Measurements from ENCODE around the gene HSPB9. TPM values are rescaled to one million over a fixed set of nuclear protein-coding genes. Genes with fewer than 3 reads are reported as not detected.

The HSPB9 gene
- polyA plus RNA-seq, 1 donor from 2014 or later, result not detected

- H3K27me3 ChIP-seq (ENCODE audit: insufficient read depth, low read depth, low read length), result no peaks in the 10 kb centered on the region
- no peak for TF ChIP-seq POLR2AphosphoS5 (IDR thresholded peaks at IDR 0.05)
- no peak for TF ChIP-seq EZH2 (IDR thresholded peaks at IDR 0.05; ENCODE audit: borderline replicate concordance, insufficient read depth, low read length, poor library complexity, severe bottlenecking)
- TF ChIP-seq MXI1 (conservative IDR thresholded peaks at IDR 0.05; ENCODE audit: poor library complexity, severe bottlenecking), result no peak
- no peak for TF ChIP-seq RAD21 (conservative IDR thresholded peaks at IDR 0.05)
- no peak for TF ChIP-seq REST (IDR thresholded peaks at IDR 0.05; ENCODE audit: borderline replicate concordance)
- no peak for TF ChIP-seq TAF1 (IDR thresholded peaks at IDR 0.05; ENCODE audit: low read depth)
- no peak for TF ChIP-seq CTCF (IDR thresholded peaks at IDR 0.05; ENCODE audit: poor library complexity, severe bottlenecking)
- TF ChIP-seq SMC3 (conservative IDR thresholded peaks at IDR 0.05; ENCODE audit: poor library complexity), result no peak
- TF ChIP-seq EP300 (conservative IDR thresholded peaks at IDR 0.05; ENCODE audit: poor library complexity, severe bottlenecking), result no peak
- no peak overlapping the region for H3K9ac ChIP-seq (ENCODE audit: low read length)
Measured at GRCh38 chr17:42113293-42114069, 9.1 kb upstream of the HSPB9 start.

GRCh38 chr17:42114118-42114517, 8.5 kb upstream of the HSPB9 start:
- H3K36me3 ChIP-seq (ENCODE audit: insufficient read depth, low read length), result no peaks in the 10 kb centered on the region
- H3K9me3 ChIP-seq (ENCODE audit: low read length), result no peaks in the 10 kb centered on the region
- no peaks in the 10 kb centered on the region for H3K27me3 ChIP-seq (ENCODE audit: insufficient read depth, low read depth, low read length)
- no peak overlapping the region for H2AFZ ChIP-seq (ENCODE audit: low read depth, low read length)
- no peaks in the 10 kb centered on the region for H3K9me2 ChIP-seq (ENCODE audit: insufficient read depth, low read length)
- no peak overlapping the region for H3K27ac ChIP-seq (ENCODE audit: low read length)
- H3F3A ChIP-seq (ENCODE audit: insufficient read depth, low read length, poor library complexity, severe bottlenecking), result no peaks in the 10 kb centered on the region
- TF ChIP-seq REST (IDR thresholded peaks at IDR 0.05; ENCODE audit: borderline replicate concordance) (no peak), MXI1 (conservative IDR thresholded peaks at IDR 0.05; ENCODE audit: poor library complexity, severe bottlenecking) (no peak), CTCF (IDR thresholded peaks at IDR 0.05; ENCODE audit: poor library complexity, severe bottlenecking) (no peak), EP300 (conservative IDR thresholded peaks at IDR 0.05; ENCODE audit: poor library complexity, severe bottlenecking) (no peak), TAF1 (IDR thresholded peaks at IDR 0.05; ENCODE audit: low read depth) (no peak), SMC3 (conservative IDR thresholded peaks at IDR 0.05; ENCODE audit: poor library complexity) (no peak), EZH2 (IDR thresholded peaks at IDR 0.05; ENCODE audit: borderline replicate concordance, insufficient read depth, low read length, poor library complexity, severe bottlenecking) (no peak)
- H3K4me3 ChIP-seq (ENCODE audit: low read length), result no peak overlapping the region
- H4K20me1 ChIP-seq (ENCODE audit: insufficient read depth), result no peaks in the 10 kb centered on the region
- no peaks in the 10 kb centered on the region for H3K79me2 ChIP-seq (replicated peaks; ENCODE audit: insufficient read depth, low read length)
- H3K4me2 ChIP-seq (ENCODE audit: low read length), result no peak overlapping the region
- H3K9ac ChIP-seq (ENCODE audit: low read length), result no peak overlapping the region

More at GRCh38 chr17:42113293-42114069, 9.1 kb upstream of the HSPB9 start:
- no peaks in the 10 kb centered on the region for H3K79me2 ChIP-seq (replicated peaks; ENCODE audit: insufficient read depth, low read length)
- no peaks in the 10 kb centered on the region for H3F3A ChIP-seq (ENCODE audit: insufficient read depth, low read length, poor library complexity, severe bottlenecking)
- H4K20me1 ChIP-seq (ENCODE audit: insufficient read depth), result no peaks in the 10 kb centered on the region
- H3K36me3 ChIP-seq (ENCODE audit: insufficient read depth, low read length), result no peaks in the 10 kb centered on the region
- H3K9me2 ChIP-seq (ENCODE audit: insufficient read depth, low read length), result no peaks in the 10 kb centered on the region
- no peak overlapping the region for H3K27ac ChIP-seq (ENCODE audit: low read length)
- H3K4me3 ChIP-seq (ENCODE audit: low read length), result no peak overlapping the region
- no peaks in the 10 kb centered on the region for H3K9me3 ChIP-seq (ENCODE audit: low read length)
- no peak overlapping the region for H2AFZ ChIP-seq (ENCODE audit: low read depth, low read length)
- no peak overlapping the region for H3K4me2 ChIP-seq (ENCODE audit: low read length)

Measured in neural cell (in vitro differentiated cells).